Measurements from ENCODE around the gene BMP10.

DNA sequence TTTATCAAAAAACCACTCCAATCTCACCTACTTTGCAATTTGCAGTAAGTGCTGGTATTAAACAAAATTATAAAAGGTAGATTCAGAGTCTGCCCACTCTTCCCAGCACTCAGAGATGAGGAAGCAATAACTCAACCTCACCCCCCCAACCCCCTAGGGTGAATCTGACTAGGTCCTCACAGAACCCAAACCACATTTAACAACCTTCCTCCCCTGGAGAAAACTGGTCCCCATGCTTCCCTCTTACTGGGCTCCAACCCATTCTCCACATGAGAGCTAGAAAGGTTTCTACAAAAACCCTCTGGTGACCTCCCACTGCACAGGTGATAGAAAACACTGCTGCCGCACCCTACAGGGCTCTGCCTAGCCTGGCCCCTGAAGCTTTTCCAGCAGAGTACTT, 40.5 kb upstream of the BMP10 start:
- TF ChIP-seq EZH2 (IDR thresholded peaks at IDR 0.05) (no peak), EZH2phosphoT487 (IDR thresholded peaks at IDR 0.05) (no peak)
- TF ChIP-seq, protein P1, sequence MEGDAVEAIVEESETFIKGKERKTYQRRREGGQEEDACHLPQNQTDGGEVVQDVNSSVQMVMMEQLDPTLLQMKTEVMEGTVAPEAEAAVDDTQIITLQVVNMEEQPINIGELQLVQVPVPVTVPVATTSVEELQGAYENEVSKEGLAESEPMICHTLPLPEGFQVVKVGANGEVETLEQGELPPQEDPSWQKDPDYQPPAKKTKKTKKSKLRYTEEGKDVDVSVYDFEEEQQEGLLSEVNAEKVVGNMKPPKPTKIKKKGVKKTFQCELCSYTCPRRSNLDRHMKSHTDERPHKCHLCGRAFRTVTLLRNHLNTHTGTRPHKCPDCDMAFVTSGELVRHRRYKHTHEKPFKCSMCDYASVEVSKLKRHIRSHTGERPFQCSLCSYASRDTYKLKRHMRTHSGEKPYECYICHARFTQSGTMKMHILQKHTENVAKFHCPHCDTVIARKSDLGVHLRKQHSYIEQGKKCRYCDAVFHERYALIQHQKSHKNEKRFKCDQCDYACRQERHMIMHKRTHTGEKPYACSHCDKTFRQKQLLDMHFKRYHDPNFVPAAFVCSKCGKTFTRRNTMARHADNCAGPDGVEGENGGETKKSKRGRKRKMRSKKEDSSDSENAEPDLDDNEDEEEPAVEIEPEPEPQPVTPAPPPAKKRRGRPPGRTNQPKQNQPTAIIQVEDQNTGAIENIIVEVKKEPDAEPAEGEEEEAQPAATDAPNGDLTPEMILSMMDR (IDR thresholded peaks at IDR 0.05) = no peak

All from neural progenitor cell (in vitro differentiated cells).